KMS-11 (cell line): ENCODE measurements around the gene IL21R.

ENCODE experiments used
- H2AFZ ChIP-seq: fragments of 200-600 bp; sonication (generic); 2 replicates; pipeline ENCODE4 v1.6.1; 2016; ENCODE audit warnings: antibody characterized with exemption, mixed run types, low read depth
- H3K27ac ChIP-seq: fragments of 200-600 bp; sonication (generic); 2 replicates; pipeline ENCODE4 v1.6.1; 2016; ENCODE audit warnings: mild to moderate bottlenecking, mixed run types
- H3K27me3 ChIP-seq: fragments of 200-600 bp; sonication (generic); 2 replicates; pipeline ENCODE4 v1.6.1; 2017; ENCODE audit warnings: mild to moderate bottlenecking, low read depth, mixed run types, moderate library complexity; ENCODE audit not compliant: insufficient read depth
- H3K36me3 ChIP-seq: fragments of 200-600 bp; sonication (generic); 2 replicates; pipeline ENCODE4 v1.6.1; 2017; ENCODE audit warnings: mild to moderate bottlenecking, mixed run types; ENCODE audit not compliant: insufficient read depth
- H3K4me1 ChIP-seq: fragments of 200-600 bp; sonication (generic); 2 replicates; pipeline ENCODE4 v1.6.1; 2016; ENCODE audit warnings: mild to moderate bottlenecking, low read depth, mixed run types; ENCODE audit not compliant: poor library complexity, severe bottlenecking
- H3K4me2 ChIP-seq: fragments of 200-600 bp; sonication (generic); 2 replicates; pipeline ENCODE4 v1.7.0; 2016; ENCODE audit warnings: mild to moderate bottlenecking, mixed run types
- H3K4me3 ChIP-seq: fragments of 200-600 bp; sonication (generic); IDR thresholded peaks from 2 replicates; pipeline ENCODE4 v1.6.1; 2017; ENCODE audit warnings: low read depth, low read length, mixed read lengths; ENCODE audit not compliant: insufficient read depth
- H3K79me2 ChIP-seq: fragments of 200-600 bp; sonication (generic); 2 replicates; pipeline ENCODE4 v1.6.1; 2016; ENCODE audit warnings: low read depth, mixed run types; ENCODE audit not compliant: insufficient read depth
- H3K9ac ChIP-seq: fragments of 200-600 bp; sonication (generic); 2 replicates; pipeline ENCODE4 v1.6.1; 2016; ENCODE audit warnings: mild to moderate bottlenecking, mixed run types
- H4K20me1 ChIP-seq: fragments of 200-600 bp; sonication (generic); 2 replicates; pipeline ENCODE4 v1.6.1; 2016; ENCODE audit warnings: mild to moderate bottlenecking, mixed run types; ENCODE audit not compliant: insufficient read depth
- CTCF ChIP-seq: fragments of 200-600 bp; sonication (generic); conservative IDR thresholded peaks from 2 replicates; pipeline ENCODE4 v1.6.1; 2017; ENCODE audit warnings: low read depth, mild to moderate bottlenecking, antibody characterized with exemption, low read length, moderate library complexity, mixed read lengths

IL21R gene

GRCh38 chr16:27465483-27465879, 63.5 kb downstream of the IL21R start:
- Histone ChIP-seq H3K9ac (no peak overlapping the region), H3K36me3 (peaks cover 3% of the 10 kb centered on the region; the same call in 1 of the 2 replicates), H3K4me1 (no peaks in the 10 kb centered on the region), H4K20me1 (no peaks in the 10 kb centered on the region), H3K27ac (no peak overlapping the region), H3K79me2 (no peaks in the 10 kb centered on the region), H3K4me3 (no peak overlapping the region), H3K4me2 (no peak overlapping the region), H2AFZ (no peak overlapping the region), H3K27me3 (no peaks in the 10 kb centered on the region)
- no peak for TF ChIP-seq CTCF

- no peaks in the 10 kb centered on the region for H3K27me3 ChIP-seq
- H3K27ac ChIP-seq: no peak overlapping the region
- no peak overlapping the region for H2AFZ ChIP-seq
- no peak overlapping the region for H3K4me2 ChIP-seq
- H3K9ac ChIP-seq: no peak overlapping the region
- no peak overlapping the region for H3K4me3 ChIP-seq
- H3K79me2 ChIP-seq: no peaks in the 10 kb centered on the region
- no peak for TF ChIP-seq CTCF
- peaks cover 5% of the 10 kb centered on the region; the same call in 1 of the 2 replicates for H3K36me3 ChIP-seq
- no peaks in the 10 kb centered on the region for H4K20me1 ChIP-seq
- no peaks in the 10 kb centered on the region for H3K4me1 ChIP-seq
These were observed 67.1 kb downstream of the IL21R start for GRCh38 chr16:27468941-27469531.

GRCh38 chr16:27470567-27471431, 68.8 kb downstream of the IL21R start:
- no peaks in the 10 kb centered on the region for H4K20me1 ChIP-seq
- H3K4me2 ChIP-seq: no peak overlapping the region
- no peaks in the 10 kb centered on the region for H3K27me3 ChIP-seq
- no peak overlapping the region for H3K9ac ChIP-seq
- H3K27ac ChIP-seq: no peak overlapping the region
- H3K79me2 ChIP-seq: no peaks in the 10 kb centered on the region
- TF ChIP-seq CTCF: no peak
- H3K4me1 ChIP-seq: no peaks in the 10 kb centered on the region
- H3K4me3 ChIP-seq: no peak overlapping the region
- H3K36me3 ChIP-seq: peaks cover 7% of the 10 kb centered on the region; the same call in 1 of the 2 replicates
- no peak overlapping the region for H2AFZ ChIP-seq

- H3K4me1 ChIP-seq: no peaks in the 10 kb centered on the region
- H3K79me2 ChIP-seq: no peaks in the 10 kb centered on the region
- no peak overlapping the region for H3K27ac ChIP-seq
- no peaks in the 10 kb centered on the region for H3K27me3 ChIP-seq
- no peak overlapping the region for H3K4me2 ChIP-seq
- H3K36me3 ChIP-seq: peaks cover 7% of the 10 kb centered on the region; the same call in 1 of the 2 replicates
- no peak overlapping the region for H2AFZ ChIP-seq
- no peak for TF ChIP-seq CTCF
- H3K4me3 ChIP-seq: no peak overlapping the region
- no peaks in the 10 kb centered on the region for H4K20me1 ChIP-seq
- no peak overlapping the region for H3K9ac ChIP-seq
These were observed 69.7 kb downstream of the IL21R start for GRCh38 chr16:27471661-27472060.
